ENCODE results near the gene KRT23. TPM values are rescaled to one million over a fixed set of nuclear protein-coding genes. Genes with fewer than 3 reads are reported as not detected.
A peak's percentile ranks its signal among the peaks of the same experiment; 100 is the strongest.

KRT23 gene
- total and polyA plus RNA-seq, 8 donors, result 1.1 to 2.6 TPM; not detected in 6

GRCh38 chr17:40956401-40957254 lies 19.2 kb upstream of the KRT23 start:
- Histone ChIP-seq H3K27me3 (peaks cover 0 to 6% (median 0%) of the 10 kb centered on the region in 3 donors), H3K27ac (no peak overlapping the region), H3K4me3 (no peak overlapping the region), H3K36me3 (no peaks in the 10 kb centered on the region), H3K9me3 (no peaks in the 10 kb centered on the region), H3K4me1 (no peaks in the 10 kb centered on the region)
- TF ChIP-seq EP300 (IDR thresholded peaks at IDR 0.05) (no peak), POLR2A (IDR thresholded peaks at IDR 0.05) (no peak), CTCF (IDR thresholded peaks at IDR 0.05) (no peak), POLR2AphosphoS5 (IDR thresholded peaks at IDR 0.05) (no peak)
- 56 to 75% (median 62%) methylated on average over 8 of the region's 8 CpGs for WGBS, 5 donors
- intact Hi-C loops (cut with DNase I; ENCODE audit: low total_unique reads), result no loop called here
- DNase-seq, result peak in 1 of 2 donors; percentile 60

GRCh38 chr17:40953881-40954280 lies 16.4 kb upstream of the KRT23 start:
- WGBS, 5 donors, result 77 to 89% (median 87%) methylated on average over 2 of the region's 2 CpGs
- intact Hi-C loops (cut with DNase I; ENCODE audit: low total_unique reads), result no loop called here
- Histone ChIP-seq H3K27ac (no peak overlapping the region), H3K9me3 (no peaks in the 10 kb centered on the region), H3K27me3 (peaks cover 0 to 7% (median 6%) of the 10 kb centered on the region in 3 donors), H3K4me1 (peaks cover 0 to 10% (median 2%) of the 10 kb centered on the region in 4 donors), H3K4me3 (no peak overlapping the region), H3K36me3 (no peaks in the 10 kb centered on the region)
- DNase-seq, result no peak
- TF ChIP-seq EP300 (IDR thresholded peaks at IDR 0.05), result no peak
- no peak for TF ChIP-seq POLR2A (IDR thresholded peaks at IDR 0.05)
- TF ChIP-seq POLR2AphosphoS5 (IDR thresholded peaks at IDR 0.05), result no peak
- TF ChIP-seq CTCF (IDR thresholded peaks at IDR 0.05), result no peak

GRCh38 chr17:40952661-40953060 lies 15.2 kb upstream of the KRT23 start:
- DNase-seq, result no peak
- Histone ChIP-seq H3K4me3 (no peak overlapping the region), H3K27me3 (peaks cover 0 to 20% (median 6%) of the 10 kb centered on the region in 3 donors), H3K9me3 (no peaks in the 10 kb centered on the region), H3K4me1 (peaks cover 0 to 10% (median 2%) of the 10 kb centered on the region in 4 donors), H3K27ac (no peak overlapping the region), H3K36me3 (no peaks in the 10 kb centered on the region)
- WGBS, 5 donors, result 42 to 79% (median 61%) methylated on average over 1 of the region's 1 CpG
- TF ChIP-seq POLR2A (IDR thresholded peaks at IDR 0.05) (no peak), EP300 (IDR thresholded peaks at IDR 0.05) (no peak), CTCF (IDR thresholded peaks at IDR 0.05) (no peak), POLR2AphosphoS5 (IDR thresholded peaks at IDR 0.05) (no peak)
- intact Hi-C loops (cut with DNase I; ENCODE audit: low total_unique reads), result no loop called here

- intact Hi-C loops (cut with DNase I; ENCODE audit: low total_unique reads), result no loop called here
- H3K27ac ChIP-seq, result no peak overlapping the region
- WGBS, 5 donors, result 83 to 96% (median 94%) methylated on average over 2 of the region's 2 CpGs
Measured at GRCh38 chr17:40952154-40952553, 14.7 kb upstream of the KRT23 start.

More at GRCh38 chr17:40952154-40952553, 14.7 kb upstream of the KRT23 start:
- peaks cover 0 to 10% (median 2%) of the 10 kb centered on the region in 4 donors for H3K4me1 ChIP-seq
- DNase-seq, result no peak
- H3K4me3 ChIP-seq, result no peak overlapping the region
- no peaks in the 10 kb centered on the region for H3K9me3 ChIP-seq
- no peaks in the 10 kb centered on the region for H3K36me3 ChIP-seq
- H3K27me3 ChIP-seq, result peaks cover 0 to 22% (median 6%) of the 10 kb centered on the region in 3 donors
- TF ChIP-seq EP300 (IDR thresholded peaks at IDR 0.05), result no peak
- no peak for TF ChIP-seq POLR2AphosphoS5 (IDR thresholded peaks at IDR 0.05)
- no peak for TF ChIP-seq POLR2A (IDR thresholded peaks at IDR 0.05)
- no peak for TF ChIP-seq CTCF (IDR thresholded peaks at IDR 0.05)

Measured in stomach (tissue), 9 donors.